ENCODE results near the gene FAM241A.

DNA sequence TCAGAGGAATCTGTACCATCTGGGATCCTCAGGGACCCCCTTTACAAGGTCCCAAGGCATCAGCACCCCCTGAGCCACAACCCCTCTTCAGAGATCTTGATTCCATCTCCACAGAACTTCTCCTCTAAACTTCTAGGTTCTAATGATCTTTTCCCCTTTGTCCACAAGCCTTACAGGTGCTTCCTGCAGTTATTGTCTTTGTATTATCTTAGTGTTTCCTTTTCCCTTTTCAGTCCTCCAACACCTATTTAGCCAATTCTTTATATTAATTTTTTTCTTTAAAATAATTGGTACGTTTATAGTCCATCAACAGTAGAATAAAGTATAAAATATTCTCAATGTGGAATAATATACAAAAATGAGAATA is 35.2 kb upstream of the FAM241A start:
- TF ChIP-seq, protein P1, sequence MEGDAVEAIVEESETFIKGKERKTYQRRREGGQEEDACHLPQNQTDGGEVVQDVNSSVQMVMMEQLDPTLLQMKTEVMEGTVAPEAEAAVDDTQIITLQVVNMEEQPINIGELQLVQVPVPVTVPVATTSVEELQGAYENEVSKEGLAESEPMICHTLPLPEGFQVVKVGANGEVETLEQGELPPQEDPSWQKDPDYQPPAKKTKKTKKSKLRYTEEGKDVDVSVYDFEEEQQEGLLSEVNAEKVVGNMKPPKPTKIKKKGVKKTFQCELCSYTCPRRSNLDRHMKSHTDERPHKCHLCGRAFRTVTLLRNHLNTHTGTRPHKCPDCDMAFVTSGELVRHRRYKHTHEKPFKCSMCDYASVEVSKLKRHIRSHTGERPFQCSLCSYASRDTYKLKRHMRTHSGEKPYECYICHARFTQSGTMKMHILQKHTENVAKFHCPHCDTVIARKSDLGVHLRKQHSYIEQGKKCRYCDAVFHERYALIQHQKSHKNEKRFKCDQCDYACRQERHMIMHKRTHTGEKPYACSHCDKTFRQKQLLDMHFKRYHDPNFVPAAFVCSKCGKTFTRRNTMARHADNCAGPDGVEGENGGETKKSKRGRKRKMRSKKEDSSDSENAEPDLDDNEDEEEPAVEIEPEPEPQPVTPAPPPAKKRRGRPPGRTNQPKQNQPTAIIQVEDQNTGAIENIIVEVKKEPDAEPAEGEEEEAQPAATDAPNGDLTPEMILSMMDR (IDR thresholded peaks at IDR 0.05) = no peak
- TF ChIP-seq CBX2 (IDR thresholded peaks at IDR 0.05; ENCODE audit: borderline replicate concordance, low read depth) = no peak
- no peak for TF ChIP-seq PHF8 (IDR thresholded peaks at IDR 0.05; ENCODE audit: borderline replicate concordance, low read depth)
- TF ChIP-seq CEBPB (IDR thresholded peaks at IDR 0.05) = no peak
- TF ChIP-seq, protein P2, sequence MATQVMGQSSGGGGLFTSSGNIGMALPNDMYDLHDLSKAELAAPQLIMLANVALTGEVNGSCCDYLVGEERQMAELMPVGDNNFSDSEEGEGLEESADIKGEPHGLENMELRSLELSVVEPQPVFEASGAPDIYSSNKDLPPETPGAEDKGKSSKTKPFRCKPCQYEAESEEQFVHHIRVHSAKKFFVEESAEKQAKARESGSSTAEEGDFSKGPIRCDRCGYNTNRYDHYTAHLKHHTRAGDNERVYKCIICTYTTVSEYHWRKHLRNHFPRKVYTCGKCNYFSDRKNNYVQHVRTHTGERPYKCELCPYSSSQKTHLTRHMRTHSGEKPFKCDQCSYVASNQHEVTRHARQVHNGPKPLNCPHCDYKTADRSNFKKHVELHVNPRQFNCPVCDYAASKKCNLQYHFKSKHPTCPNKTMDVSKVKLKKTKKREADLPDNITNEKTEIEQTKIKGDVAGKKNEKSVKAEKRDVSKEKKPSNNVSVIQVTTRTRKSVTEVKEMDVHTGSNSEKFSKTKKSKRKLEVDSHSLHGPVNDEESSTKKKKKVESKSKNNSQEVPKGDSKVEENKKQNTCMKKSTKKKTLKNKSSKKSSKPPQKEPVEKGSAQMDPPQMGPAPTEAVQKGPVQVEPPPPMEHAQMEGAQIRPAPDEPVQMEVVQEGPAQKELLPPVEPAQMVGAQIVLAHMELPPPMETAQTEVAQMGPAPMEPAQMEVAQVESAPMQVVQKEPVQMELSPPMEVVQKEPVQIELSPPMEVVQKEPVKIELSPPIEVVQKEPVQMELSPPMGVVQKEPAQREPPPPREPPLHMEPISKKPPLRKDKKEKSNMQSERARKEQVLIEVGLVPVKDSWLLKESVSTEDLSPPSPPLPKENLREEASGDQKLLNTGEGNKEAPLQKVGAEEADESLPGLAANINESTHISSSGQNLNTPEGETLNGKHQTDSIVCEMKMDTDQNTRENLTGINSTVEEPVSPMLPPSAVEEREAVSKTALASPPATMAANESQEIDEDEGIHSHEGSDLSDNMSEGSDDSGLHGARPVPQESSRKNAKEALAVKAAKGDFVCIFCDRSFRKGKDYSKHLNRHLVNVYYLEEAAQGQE (IDR thresholded peaks at IDR 0.05) = no peak
- TF ChIP-seq GATA3 (IDR thresholded peaks at IDR 0.05; ENCODE audit: borderline replicate concordance) = no peak
- no peak for TF ChIP-seq ZFP36 (IDR thresholded peaks at IDR 0.05; ENCODE audit: borderline replicate concordance, partially characterized antibody)
- TF ChIP-seq HDAC2 (IDR thresholded peaks at IDR 0.05) = no peak
- TF ChIP-seq POLR2A (IDR thresholded peaks at IDR 0.05; ENCODE audit: low read length) = no peak
- TF ChIP-seq SREBF2 (IDR thresholded peaks at IDR 0.05) = no peak
- TF ChIP-seq NFE2L2 (conservative IDR thresholded peaks at IDR 0.05; ENCODE audit: low read length) = no peak
- TF ChIP-seq, protein P3, sequence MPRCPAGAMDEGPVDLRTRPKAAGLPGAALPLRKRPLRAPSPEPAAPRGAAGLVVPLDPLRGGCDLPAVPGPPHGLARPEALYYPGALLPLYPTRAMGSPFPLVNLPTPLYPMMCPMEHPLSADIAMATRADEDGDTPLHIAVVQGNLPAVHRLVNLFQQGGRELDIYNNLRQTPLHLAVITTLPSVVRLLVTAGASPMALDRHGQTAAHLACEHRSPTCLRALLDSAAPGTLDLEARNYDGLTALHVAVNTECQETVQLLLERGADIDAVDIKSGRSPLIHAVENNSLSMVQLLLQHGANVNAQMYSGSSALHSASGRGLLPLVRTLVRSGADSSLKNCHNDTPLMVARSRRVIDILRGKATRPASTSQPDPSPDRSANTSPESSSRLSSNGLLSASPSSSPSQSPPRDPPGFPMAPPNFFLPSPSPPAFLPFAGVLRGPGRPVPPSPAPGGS (IDR thresholded peaks at IDR 0.05) = no peak
- TF ChIP-seq HOXB13 (CRISPR knock-in tag; IDR thresholded peaks at IDR 0.05; ENCODE audit: low read depth) = no peak
- no peak for TF ChIP-seq RCOR1 (IDR thresholded peaks at IDR 0.05; ENCODE audit: low read depth, low read length)

All from A549 (cell line).